IPS DF 4.7 (cell line): ENCODE results near the gene SLC24A5.
A peak's percentile ranks its signal among the peaks of the same experiment; 100 is the strongest.

Source experiments
- DNase-seq: peaks from one replicate; pipeline ENCODE4 v3.0.0-alpha.2; 2013; ENCODE audit warnings: low spot score; ENCODE audit errors: extremely low read depth

Gene SLC24A5

GRCh38 chr15:48185529-48185928 lies 64.7 kb downstream of the SLC24A5 start:
- no peak for DNase-seq

- DNase-seq: no peak
Observed at GRCh38 chr15:48186271-48186670, 65.5 kb downstream of the SLC24A5 start.

- DNase-seq: peak; percentile 58
Observed at GRCh38 chr15:48190932-48191573, 70.3 kb downstream of the SLC24A5 start.

DNA sequence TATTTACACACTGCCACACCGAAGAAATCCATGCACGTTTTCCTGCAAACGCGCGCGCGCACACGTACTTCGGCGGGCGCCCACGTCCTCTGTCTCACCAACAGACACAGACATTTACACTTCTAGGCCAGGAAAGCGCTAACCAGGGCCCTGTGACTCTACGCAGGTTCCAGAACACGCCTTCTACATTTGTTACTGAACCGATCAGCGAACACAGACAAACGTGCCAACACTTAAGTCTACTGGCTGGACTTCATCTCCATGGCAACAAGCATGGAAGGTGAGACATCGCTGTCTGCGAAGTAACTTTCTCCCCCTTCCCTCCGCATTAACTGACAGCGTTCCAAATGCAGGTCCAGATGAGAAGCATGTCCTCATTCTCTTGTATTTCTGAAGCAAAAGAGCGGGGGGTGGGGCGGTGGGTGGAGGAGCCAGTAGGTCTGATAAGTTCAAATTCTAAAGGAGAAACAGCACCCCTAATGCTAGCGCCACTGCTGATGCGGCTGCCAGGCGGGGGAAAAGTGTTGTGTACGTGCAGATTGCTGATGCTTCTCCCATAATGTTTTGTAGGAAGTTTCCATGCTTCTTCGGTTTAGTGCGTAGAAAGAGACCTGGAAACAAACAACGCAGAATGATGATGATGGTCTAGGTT lies 70.9 kb downstream of the SLC24A5 start, which contains the start of gene CTXN2:
Gene CTXN2, plus strand, starts transcription at position 92 of the 652 bp plus-strand sequence. CDS start 9,636 bp downstream, outside the sequence.
- DNase-seq: no peak
